GM18868 (cell line): ENCODE measurements around the gene SCARF1.

Experiments
- ATAC-seq: cut with Tn5 transposase; IDR thresholded peaks from one replicate; pipeline ENCODE4 v1.9.1; 2021; ENCODE audit warnings: mild to moderate bottlenecking, moderate library complexity; ENCODE audit not compliant: unreplicated experiment

The SCARF1 gene

GRCh38 chr17:1629504-1630310, 15.8 kb downstream of the SCARF1 start:
- ATAC-seq, result no peak

- ATAC-seq, result peak; percentile 60
Observed at GRCh38 chr17:1628856-1629503, 16.6 kb downstream of the SCARF1 start.

- ATAC-seq, result peak; percentile 47
Observed at GRCh38 chr17:1627982-1628855, 17.3 kb downstream of the SCARF1 start, which contains the start of gene SLC43A2. SLC43A2 (minus strand) TSS chr17:1628834; CDS start chr17:1627874, 960 bp downstream.

GRCh38 chr17:1627182-1627981, 18.1 kb downstream of the SCARF1 start:
- ATAC-seq, result no peak

- no peak for ATAC-seq
Observed at GRCh38 chr17:1626333-1626732, 19.2 kb downstream of the SCARF1 start.

GRCh38 chr17:1625581-1625980, 20.0 kb downstream of the SCARF1 start:
- no peak for ATAC-seq

GRCh38 chr17:1625053-1625452, 20.5 kb downstream of the SCARF1 start:
- no peak for ATAC-seq

- no peak for ATAC-seq
Observed at GRCh38 chr17:1624650-1625049, 20.9 kb downstream of the SCARF1 start.

- ATAC-seq, result no peak
Observed at GRCh38 chr17:1623057-1623630, 22.4 kb downstream of the SCARF1 start.

GRCh38 chr17:1621273-1621954, 24.1 kb downstream of the SCARF1 start:
- no peak for ATAC-seq

GRCh38 chr17:1620486-1620885, 25.0 kb downstream of the SCARF1 start:
- ATAC-seq, result no peak

GRCh38 chr17:1617620-1618174, 27.8 kb downstream of the SCARF1 start:
- no peak for ATAC-seq

GRCh38 chr17:1616101-1616500, 29.4 kb downstream of the SCARF1 start:
- ATAC-seq, result no peak

GRCh38 chr17:1612400-1612799, 33.1 kb downstream of the SCARF1 start:
- ATAC-seq, result no peak

- no peak for ATAC-seq
Observed at GRCh38 chr17:1611715-1612114, 33.8 kb downstream of the SCARF1 start.

- no peak for ATAC-seq
Observed at GRCh38 chr17:1608676-1609075, 36.9 kb downstream of the SCARF1 start.

- no peak for ATAC-seq
Observed at GRCh38 chr17:1607971-1608320, 37.6 kb downstream of the SCARF1 start.

- ATAC-seq, result peak; percentile 32
Observed at GRCh38 chr17:1606352-1606985, 39.1 kb downstream of the SCARF1 start.
